Dedifferentiated amniotic fluid mesenchymal stem cell (primary cell): ENCODE data around the gene GBE1.

ENCODE experiments used
- DNase-seq: peaks from one replicate; pipeline ENCODE4 v3.0.0-alpha.2; 2016; ENCODE audit errors: extremely low spot score

The GBE1 gene

GRCh38 chr3:81468391-81468790, 293.1 kb downstream of the GBE1 start:
- no peak for DNase-seq

- no peak for DNase-seq
Observed at GRCh38 chr3:81466201-81466560, 295.3 kb downstream of the GBE1 start.

- DNase-seq: no peak
Observed at GRCh38 chr3:81465510-81466200, 295.8 kb downstream of the GBE1 start.

DNA sequence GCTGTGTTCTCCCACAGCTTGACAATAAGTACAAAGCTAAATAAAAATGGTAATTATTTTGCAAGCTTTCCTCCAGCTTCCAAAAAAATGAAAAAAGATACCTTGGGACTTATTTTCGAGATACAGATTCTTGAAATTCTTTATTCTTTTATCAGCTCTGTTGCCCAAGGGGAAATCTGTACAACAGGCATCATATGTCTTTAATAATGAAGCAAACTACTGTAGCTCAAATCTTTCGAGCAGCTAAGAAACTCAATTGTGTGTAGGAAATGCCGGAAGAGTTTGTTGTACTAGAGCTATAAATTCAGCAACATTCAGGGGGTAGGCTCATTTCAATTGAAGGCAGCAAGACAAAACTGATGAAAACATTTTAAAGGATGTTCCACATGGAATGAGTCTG, 297.7 kb downstream of the GBE1 start:
- no peak for DNase-seq

DNA sequence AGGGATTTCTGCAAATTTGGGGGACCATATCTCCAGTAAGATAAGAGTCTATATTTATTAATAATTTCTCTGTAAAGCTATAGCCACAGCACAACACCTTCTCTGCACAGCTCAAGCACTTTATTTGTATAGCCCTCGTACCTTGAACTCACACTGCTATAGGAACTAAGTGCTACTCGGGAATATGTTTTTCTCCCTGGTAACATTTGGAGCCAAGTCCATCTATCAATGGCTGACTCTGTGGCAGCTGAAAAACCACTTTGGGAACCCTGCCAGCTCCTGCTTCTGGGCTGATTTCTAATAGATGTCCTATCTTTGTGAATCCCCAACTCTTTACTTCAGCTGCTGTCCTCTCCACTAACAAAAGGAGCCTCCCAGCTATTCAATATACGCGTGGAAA, 298.5 kb downstream of the GBE1 start:
- no peak for DNase-seq

- DNase-seq: no peak
Observed at GRCh38 chr3:81459733-81460132, 301.7 kb downstream of the GBE1 start.

- DNase-seq: peak; percentile 22
Observed at GRCh38 chr3:81452418-81452817, 309.0 kb downstream of the GBE1 start.

DNA sequence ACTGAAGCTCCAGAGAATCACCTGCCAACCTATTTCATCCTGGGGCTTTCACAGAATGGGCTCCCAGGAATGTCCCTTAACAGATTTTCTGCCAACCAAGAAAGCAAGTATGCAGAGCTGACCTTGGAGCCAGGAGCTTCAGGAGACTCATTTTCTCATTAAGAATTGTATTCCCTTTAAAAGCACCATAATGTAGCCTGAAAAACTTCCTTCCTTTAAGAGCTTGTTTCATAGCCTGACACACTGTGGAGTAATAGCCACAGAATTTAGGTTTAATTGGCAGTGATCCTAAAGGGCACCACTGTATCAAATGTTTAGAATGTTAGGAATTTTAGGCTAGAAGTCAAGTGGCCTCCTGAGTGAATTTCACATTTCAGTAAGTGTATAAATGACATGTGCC, 309.8 kb downstream of the GBE1 start:
- DNase-seq: peak; percentile 49

- DNase-seq: no peak
Observed at GRCh38 chr3:81451140-81451539, 310.3 kb downstream of the GBE1 start.

DNA sequence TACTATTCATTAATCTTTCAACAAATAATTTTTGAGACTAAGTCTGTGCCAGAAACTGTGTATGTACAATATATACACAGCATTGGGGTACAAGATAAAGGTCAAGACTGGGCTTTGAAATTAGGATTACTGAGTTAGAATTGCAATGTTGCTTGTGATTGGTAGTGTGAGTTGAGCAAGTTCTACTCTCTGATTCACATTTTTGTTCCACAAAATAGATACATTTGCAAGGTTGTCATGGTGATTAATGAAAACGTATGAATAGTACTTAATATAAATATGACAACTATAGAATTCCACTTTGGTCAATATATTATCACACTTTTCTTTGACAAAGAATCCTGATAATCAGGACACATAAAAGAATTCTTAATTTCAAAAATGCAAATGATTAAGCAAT, 314.6 kb downstream of the GBE1 start:
- no peak for DNase-seq

DNA sequence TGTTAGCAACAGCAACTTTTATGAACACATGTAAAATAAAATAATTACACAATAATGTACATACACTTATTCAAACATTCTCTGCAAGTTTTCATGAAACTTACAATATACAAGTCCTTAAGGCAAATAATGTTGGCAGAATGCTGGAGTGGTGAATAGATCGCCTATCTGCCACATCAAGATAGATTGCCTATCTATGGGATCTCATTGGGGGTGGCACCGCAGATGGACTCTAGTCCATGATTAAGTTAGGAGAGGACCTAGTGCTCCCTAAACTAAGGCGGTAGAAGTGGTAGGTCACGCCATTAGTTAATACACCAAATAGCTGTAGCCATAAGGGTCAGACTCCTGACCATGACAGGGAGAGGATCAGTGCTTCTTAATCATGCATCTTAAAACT, 315.7 kb downstream of the GBE1 start:
- DNase-seq: no peak

- DNase-seq: no peak
Observed at GRCh38 chr3:81444817-81445460, 316.5 kb downstream of the GBE1 start.

GRCh38 chr3:81443958-81444357, 317.5 kb downstream of the GBE1 start:
- peak; percentile 66 for DNase-seq

- no peak for DNase-seq
Observed at GRCh38 chr3:81443457-81443782, 318.0 kb downstream of the GBE1 start.

- no peak for DNase-seq
Observed at GRCh38 chr3:81442758-81443456, 318.5 kb downstream of the GBE1 start.

- DNase-seq: no peak
Observed at GRCh38 chr3:81440661-81441060, 320.8 kb downstream of the GBE1 start.
